ENCODE data around the gene CTNNAL1. TPM values are rescaled to one million over a fixed set of nuclear protein-coding genes. Genes with fewer than 3 reads are reported as not detected.

Gene CTNNAL1
- total RNA-seq, 4 donors from 2014 or later = 17.8 to 75.4 (median 44.8) TPM

DNA sequence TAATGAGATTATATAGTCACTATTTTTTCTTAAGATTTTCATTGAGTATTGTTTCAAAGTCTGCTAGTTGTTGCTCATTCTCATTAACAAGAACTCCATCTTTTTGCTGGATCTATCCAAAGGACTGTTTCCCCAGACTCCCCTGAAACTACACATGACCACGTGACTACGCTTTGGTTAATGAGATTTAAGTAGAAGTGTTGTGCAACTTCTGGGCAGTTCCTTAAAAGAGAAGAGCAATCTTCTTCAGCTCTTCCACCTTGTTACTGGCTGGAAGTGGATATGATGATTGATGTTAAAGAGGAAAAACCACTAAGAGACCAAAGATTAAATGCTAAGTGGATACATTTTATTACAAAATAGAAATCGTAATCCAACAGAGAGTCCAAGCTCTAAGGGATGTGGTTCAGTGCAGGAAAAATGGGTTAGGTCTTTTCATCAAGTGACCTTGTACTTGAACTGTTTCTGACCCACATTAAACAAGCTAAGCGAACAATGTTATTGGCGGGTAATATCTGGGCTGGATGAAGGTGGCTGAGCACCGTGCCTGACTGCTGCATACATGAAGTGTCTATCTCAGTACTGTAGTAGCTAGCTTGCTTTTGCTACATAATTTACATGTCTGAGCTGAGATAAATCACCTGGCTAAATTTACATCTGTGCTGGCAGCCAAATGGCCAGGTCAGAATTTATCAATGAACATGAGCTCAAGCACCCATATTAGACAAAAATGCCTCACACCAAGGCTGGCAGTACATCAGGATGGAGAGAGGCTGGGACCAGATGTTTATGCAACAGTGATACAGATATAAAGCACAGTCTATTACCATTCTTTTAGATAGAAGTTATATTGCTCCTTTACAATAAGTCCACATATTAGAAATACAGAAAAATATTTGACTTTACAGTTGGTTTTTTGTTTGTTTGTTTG is 7.5 kb upstream of the CTNNAL1 start:
- no peak overlapping the region for H3K4me3 ChIP-seq
- H3K27ac ChIP-seq = no peak overlapping the region
- H3K27me3 ChIP-seq = no peaks in the 10 kb centered on the region
- peaks cover 21 to 31% of the 10 kb centered on the region in 2 donors for H3K4me1 ChIP-seq
- H3K9me3 ChIP-seq = no peaks in the 10 kb centered on the region
- in situ Hi-C loops (cut with MboI; ENCODE audit: low sequenced_read_pairs in 4 of 4) (no loop called here), intact Hi-C loops (cut with DNase I; ENCODE audit: low total_unique reads) (no loop called here)
- ATAC-seq (no peak), DNase-seq (no peak)
- peaks cover 0 to 9% of the 10 kb centered on the region in 2 donors for H3K36me3 ChIP-seq
- TF ChIP-seq, protein P1, sequence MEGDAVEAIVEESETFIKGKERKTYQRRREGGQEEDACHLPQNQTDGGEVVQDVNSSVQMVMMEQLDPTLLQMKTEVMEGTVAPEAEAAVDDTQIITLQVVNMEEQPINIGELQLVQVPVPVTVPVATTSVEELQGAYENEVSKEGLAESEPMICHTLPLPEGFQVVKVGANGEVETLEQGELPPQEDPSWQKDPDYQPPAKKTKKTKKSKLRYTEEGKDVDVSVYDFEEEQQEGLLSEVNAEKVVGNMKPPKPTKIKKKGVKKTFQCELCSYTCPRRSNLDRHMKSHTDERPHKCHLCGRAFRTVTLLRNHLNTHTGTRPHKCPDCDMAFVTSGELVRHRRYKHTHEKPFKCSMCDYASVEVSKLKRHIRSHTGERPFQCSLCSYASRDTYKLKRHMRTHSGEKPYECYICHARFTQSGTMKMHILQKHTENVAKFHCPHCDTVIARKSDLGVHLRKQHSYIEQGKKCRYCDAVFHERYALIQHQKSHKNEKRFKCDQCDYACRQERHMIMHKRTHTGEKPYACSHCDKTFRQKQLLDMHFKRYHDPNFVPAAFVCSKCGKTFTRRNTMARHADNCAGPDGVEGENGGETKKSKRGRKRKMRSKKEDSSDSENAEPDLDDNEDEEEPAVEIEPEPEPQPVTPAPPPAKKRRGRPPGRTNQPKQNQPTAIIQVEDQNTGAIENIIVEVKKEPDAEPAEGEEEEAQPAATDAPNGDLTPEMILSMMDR (IDR thresholded peaks at IDR 0.05 in 4 of 5, conservative IDR thresholded peaks at IDR 0.05 in 1 of 5) = no peak
- TF ChIP-seq POLR2A (IDR thresholded peaks at IDR 0.05) = no peak

DNA sequence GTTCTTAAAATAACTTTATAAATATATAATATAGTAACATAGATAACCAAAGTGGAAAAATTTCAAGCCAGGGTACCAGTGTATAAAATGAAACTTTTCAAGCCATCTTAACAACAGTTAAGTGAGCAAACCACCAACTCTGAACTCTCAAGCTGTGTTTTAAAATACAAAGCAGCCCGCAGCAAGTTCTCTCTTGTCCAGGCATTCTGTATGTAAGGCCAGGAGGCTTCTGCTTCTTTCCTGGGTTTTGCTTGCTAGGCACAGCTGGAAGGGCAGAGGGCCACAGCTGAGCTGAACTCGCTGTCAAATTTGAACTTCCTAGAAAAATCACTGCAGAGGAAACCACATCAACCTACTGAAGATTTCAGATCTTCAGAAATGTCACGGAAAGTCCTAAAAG is 6.8 kb upstream of the CTNNAL1 start:
- H3K4me1 ChIP-seq = peaks cover 21 to 31% of the 10 kb centered on the region in 2 donors
- H3K27me3 ChIP-seq = no peaks in the 10 kb centered on the region
- H3K4me3 ChIP-seq = no peak overlapping the region
- H3K9me3 ChIP-seq = no peaks in the 10 kb centered on the region
- in situ Hi-C loops (cut with MboI; ENCODE audit: low sequenced_read_pairs in 4 of 4) = no loop called here
- peaks cover 0 to 9% of the 10 kb centered on the region in 2 donors for H3K36me3 ChIP-seq
- TF ChIP-seq, protein P1 (IDR thresholded peaks at IDR 0.05 in 4 of 5, conservative IDR thresholded peaks at IDR 0.05 in 1 of 5) = no peak
- no peak for TF ChIP-seq POLR2A (IDR thresholded peaks at IDR 0.05)
- ATAC-seq (no peak), DNase-seq (no peak)
- no peak overlapping the region for H3K27ac ChIP-seq
- intact Hi-C loops (cut with DNase I; ENCODE audit: low total_unique reads) = no loop called here

DNA sequence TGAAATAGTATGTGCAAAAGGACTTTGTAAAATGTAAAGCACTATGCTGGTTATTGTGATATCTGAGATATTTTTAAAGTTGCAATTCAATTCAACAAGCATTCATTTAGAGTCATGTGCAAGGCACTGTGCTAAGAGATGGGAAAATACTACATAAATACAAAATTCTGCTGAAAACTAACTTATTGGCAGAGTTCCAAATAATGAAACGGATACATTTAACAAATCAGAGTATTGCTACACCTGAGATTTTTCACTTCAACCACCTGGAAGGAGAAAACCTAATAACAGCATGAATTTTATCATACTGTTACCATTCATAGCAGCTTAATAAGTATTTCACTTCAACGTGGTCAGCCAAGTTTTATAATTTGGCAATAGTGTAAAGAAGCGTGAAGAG is 6.1 kb upstream of the CTNNAL1 start:
- H3K36me3 ChIP-seq = peaks cover 0 to 9% of the 10 kb centered on the region in 2 donors
- H3K4me1 ChIP-seq = peaks cover 21 to 34% of the 10 kb centered on the region in 2 donors
- in situ Hi-C loops (cut with MboI; ENCODE audit: low sequenced_read_pairs in 4 of 4) = loop anchor here in 1 of 4 donors (10.0 kb wide), 1 partner anchor 105 kb away; no protein-coding TSS in a partner anchor
- no peaks in the 10 kb centered on the region for H3K27me3 ChIP-seq
- no peak for DNase-seq
- intact Hi-C loops (cut with DNase I; ENCODE audit: low total_unique reads) = no loop called here
- no peaks in the 10 kb centered on the region for H3K9me3 ChIP-seq
- TF ChIP-seq, protein P1 (IDR thresholded peaks at IDR 0.05 in 4 of 5, conservative IDR thresholded peaks at IDR 0.05 in 1 of 5) = no peak
- no peak for TF ChIP-seq POLR2A (IDR thresholded peaks at IDR 0.05)
- H3K27ac ChIP-seq = no peak overlapping the region
- H3K4me3 ChIP-seq = no peak overlapping the region
- ATAC-seq = no peak

DNA sequence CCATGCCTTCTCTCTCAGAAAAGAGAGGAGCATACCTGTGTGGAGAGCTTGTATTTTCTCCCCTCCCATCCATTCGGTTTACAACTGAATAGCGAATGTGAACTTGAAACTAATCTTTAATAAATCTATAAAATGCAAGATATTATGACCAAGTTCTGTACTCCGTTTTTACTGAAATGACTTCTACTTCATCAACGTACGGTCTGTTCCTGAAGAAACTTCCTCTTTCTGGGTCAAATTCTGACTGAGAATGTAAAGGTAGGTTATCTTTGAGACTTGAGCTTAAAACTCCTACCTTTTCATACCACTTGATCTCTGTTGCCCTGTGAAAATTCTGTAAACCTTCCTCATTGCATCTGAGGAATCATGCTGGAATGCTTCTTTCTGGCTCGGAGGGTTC is 4.2 kb upstream of the CTNNAL1 start:
- Histone ChIP-seq H3K4me1 (peaks cover 21 to 29% of the 10 kb centered on the region in 2 donors), H3K27ac (no peak overlapping the region), H3K27me3 (no peaks in the 10 kb centered on the region), H3K4me3 (no peak overlapping the region), H3K9me3 (no peaks in the 10 kb centered on the region), H3K36me3 (peaks cover 0 to 9% of the 10 kb centered on the region in 2 donors)
- in situ Hi-C loops (cut with MboI; ENCODE audit: low sequenced_read_pairs in 4 of 4) (loop anchor here in 1 of 4 donors (10.0 kb wide), 1 partner anchor 107 kb away; no protein-coding TSS in a partner anchor), intact Hi-C loops (cut with DNase I; ENCODE audit: low total_unique reads) (no loop called here)
- TF ChIP-seq, protein P1 (IDR thresholded peaks at IDR 0.05 in 4 of 5, conservative IDR thresholded peaks at IDR 0.05 in 1 of 5) = no peak
- ATAC-seq (no peak), DNase-seq (no peak)

Data from gastrocnemius medialis (tissue), 4 donors.